ENCODE data around the gene RPP14. TPM values are rescaled to one million over a fixed set of nuclear protein-coding genes. Genes with fewer than 3 reads are reported as not detected.

The RPP14 gene
- total RNA-seq, 1 donor from 2014 or later = 12.3 TPM

GRCh38 chr3:58291671-58292338 lies 14.2 kb upstream of the RPP14 start:
- DNase-seq (ENCODE audit: low read depth in 2 of 2) = peak in 1 of 2 donors; percentile 49

- no peak for DNase-seq (ENCODE audit: low read depth in 2 of 2)
Observed at GRCh38 chr3:58292866-58293265, 13.2 kb upstream of the RPP14 start.

GRCh38 chr3:58293516-58293915 lies 12.5 kb upstream of the RPP14 start:
- no peak for DNase-seq (ENCODE audit: low read depth in 2 of 2)

GRCh38 chr3:58296269-58296668 lies 9.8 kb upstream of the RPP14 start:
- DNase-seq (ENCODE audit: low read depth in 2 of 2) = peak; percentile 5 to 15

- DNase-seq (ENCODE audit: low read depth in 2 of 2) = no peak
Observed at GRCh38 chr3:58296843-58297242, 9.2 kb upstream of the RPP14 start.

- no peak for DNase-seq (ENCODE audit: low read depth in 2 of 2)
Observed at GRCh38 chr3:58298190-58298589, 7.9 kb upstream of the RPP14 start.

GRCh38 chr3:58299075-58299474 lies 7.0 kb upstream of the RPP14 start:
- DNase-seq (ENCODE audit: low read depth in 2 of 2) = no peak

GRCh38 chr3:58299839-58300516 lies 6.1 kb upstream of the RPP14 start:
- DNase-seq (ENCODE audit: low read depth in 2 of 2) = peak; percentile 74 to 85

GRCh38 chr3:58307639-58308215 lies 1.7 kb downstream of the RPP14 start:
- peak; percentile 81 to 85 for DNase-seq (ENCODE audit: low read depth in 2 of 2)

- DNase-seq (ENCODE audit: low read depth in 2 of 2) = peak; percentile 32 to 38
Observed at GRCh38 chr3:58308728-58309127, 2.7 kb downstream of the RPP14 start.

- no peak for DNase-seq (ENCODE audit: low read depth in 2 of 2)
Observed at GRCh38 chr3:58317811-58318210, 11.8 kb downstream of the RPP14 start.

- no peak for DNase-seq (ENCODE audit: low read depth in 2 of 2)
Observed at GRCh38 chr3:58321791-58322190, 15.7 kb downstream of the RPP14 start.

GRCh38 chr3:58322793-58323192 lies 16.7 kb downstream of the RPP14 start:
- DNase-seq (ENCODE audit: low read depth in 2 of 2) = no peak

GRCh38 chr3:58323529-58324390 lies 17.7 kb downstream of the RPP14 start:
- no peak for DNase-seq (ENCODE audit: low read depth in 2 of 2)

- peak; percentile 64 to 91 for DNase-seq (ENCODE audit: low read depth in 2 of 2)
Observed at GRCh38 chr3:58324391-58325390, 18.6 kb downstream of the RPP14 start.

- DNase-seq (ENCODE audit: low read depth in 2 of 2) = peak in 1 of 2 donors; percentile 48
Observed at GRCh38 chr3:58325525-58325992, 19.5 kb downstream of the RPP14 start.

- DNase-seq (ENCODE audit: low read depth in 2 of 2) = no peak
Observed at GRCh38 chr3:58326267-58326900, 20.3 kb downstream of the RPP14 start.

GRCh38 chr3:58329150-58329921 lies 23.3 kb downstream of the RPP14 start:
- DNase-seq (ENCODE audit: low read depth in 2 of 2) = no peak

- DNase-seq (ENCODE audit: low read depth in 2 of 2) = no peak
Observed at GRCh38 chr3:58329922-58330413, 23.9 kb downstream of the RPP14 start.

All from lung microvascular endothelial cell (primary cell).